ENCODE data around the gene SYTL2. TPM values are rescaled to one million over a fixed set of nuclear protein-coding genes. Genes with fewer than 3 reads are reported as not detected.

SYTL2 gene
- total RNA-seq, 2 donors from 2014 or later, result 10.5 to 12.1 TPM

DNA sequence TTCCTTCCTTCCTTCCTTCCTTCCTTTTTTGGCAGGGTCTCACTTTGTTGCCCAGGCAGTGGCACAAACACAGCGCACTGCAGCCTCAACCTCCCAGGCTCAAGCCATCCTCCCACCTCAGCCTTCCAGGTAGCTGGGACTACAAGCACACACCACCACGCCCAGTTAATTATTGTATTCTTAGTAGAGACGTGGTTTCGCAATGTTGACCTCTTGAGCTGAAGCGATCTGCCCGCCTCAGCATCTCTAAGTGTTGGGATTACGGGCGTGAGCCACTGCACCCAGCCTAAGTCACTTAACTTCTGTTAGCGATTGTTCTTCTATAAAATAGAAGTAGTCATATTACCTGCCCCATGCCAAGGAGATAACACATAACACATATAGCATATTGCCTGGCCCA, 2.8 kb upstream of the SYTL2 start:
- Mint-ChIP-seq H3K4me3 (no peak overlapping the region), H3K9me3 (no peaks in the 10 kb centered on the region), H3K4me1 (peaks cover 13% of the 10 kb centered on the region), H3K27me3 (no peaks in the 10 kb centered on the region), H3K27ac (no peak overlapping the region), H3K36me3 (ENCODE audit: low read depth) (no peaks in the 10 kb centered on the region)
- no peak for ATAC-seq (replicated peaks)

DNA sequence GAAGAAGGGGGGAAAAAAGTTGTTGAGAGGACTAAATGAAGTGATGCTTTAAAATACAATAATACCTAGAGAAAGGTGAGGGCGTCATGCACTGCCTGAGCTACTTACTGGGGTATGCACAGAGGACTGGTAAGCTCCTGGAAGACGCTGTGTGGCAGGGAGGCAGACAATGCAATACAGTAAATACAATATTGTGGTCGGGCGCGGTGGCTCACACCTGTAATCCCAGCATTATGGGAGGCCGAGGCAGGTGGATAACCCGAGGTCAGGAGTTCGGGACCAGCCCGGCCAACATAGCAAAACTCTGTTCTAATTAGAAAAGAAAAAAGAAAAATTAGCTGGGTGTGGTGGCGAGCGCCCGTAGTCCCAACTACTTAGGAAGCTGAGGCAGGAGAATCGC, 683 bp upstream of the SYTL2 start:
- no peaks in the 10 kb centered on the region for H3K9me3 Mint-ChIP-seq
- H3K27ac Mint-ChIP-seq, result no peak overlapping the region
- peaks cover 13% of the 10 kb centered on the region for H3K4me1 Mint-ChIP-seq
- no peaks in the 10 kb centered on the region for H3K27me3 Mint-ChIP-seq
- peak overlapping the region; percentile 87 for H3K4me3 Mint-ChIP-seq
- no peak for ATAC-seq (replicated peaks)
- no peaks in the 10 kb centered on the region for H3K36me3 Mint-ChIP-seq (ENCODE audit: low read depth)

DNA sequence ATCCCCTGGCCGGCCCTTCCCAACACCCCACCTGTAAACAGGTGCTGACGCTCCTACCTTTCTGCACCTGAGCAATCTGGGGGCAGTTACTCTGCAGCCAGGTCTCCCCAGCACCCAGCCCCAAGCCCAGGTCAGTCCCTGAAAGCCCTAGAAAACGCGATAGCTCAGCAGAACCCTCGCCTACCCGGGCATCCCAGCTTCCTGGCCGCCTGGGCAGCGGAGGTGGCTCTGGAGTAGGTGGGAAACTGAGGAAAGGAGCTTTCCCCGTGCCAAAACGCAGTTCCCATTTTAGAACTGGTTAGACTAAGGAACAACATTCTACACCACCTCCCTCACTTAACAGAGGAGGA, 445 bp downstream of the SYTL2 start:
- Mint-ChIP-seq H3K4me1 (peaks cover 13% of the 10 kb centered on the region), H3K27ac (peak overlapping the region; percentile 15), H3K9me3 (no peaks in the 10 kb centered on the region), H3K36me3 (ENCODE audit: low read depth) (no peaks in the 10 kb centered on the region), H3K27me3 (no peaks in the 10 kb centered on the region), H3K4me3 (peak overlapping the region; percentile 87)
- peak; percentile 9 for ATAC-seq (replicated peaks)

DNA sequence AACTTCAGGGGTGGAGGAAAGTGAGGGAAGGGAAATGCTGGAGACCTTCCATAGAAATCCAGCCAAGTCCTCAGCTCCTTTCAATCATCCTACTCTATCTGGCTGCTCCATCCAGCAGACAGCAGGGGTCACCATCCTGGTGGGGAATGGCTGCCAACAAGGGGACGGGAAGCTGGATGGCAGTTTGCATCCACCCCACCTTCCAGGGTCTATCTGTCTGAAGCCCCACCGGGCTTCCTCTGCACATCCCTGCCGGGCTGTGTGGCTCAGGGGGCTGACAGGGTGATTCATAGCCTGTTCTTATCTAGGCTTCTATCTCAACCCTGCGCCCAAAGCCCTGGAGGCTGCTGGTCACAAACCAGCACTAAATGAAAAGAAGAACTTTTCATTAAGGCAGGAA, 1.1 kb downstream of the SYTL2 start:
- peak overlapping the region; percentile 15 for H3K27ac Mint-ChIP-seq
- no peaks in the 10 kb centered on the region for H3K27me3 Mint-ChIP-seq
- ATAC-seq (replicated peaks), result no peak
- H3K4me1 Mint-ChIP-seq, result peaks cover 13% of the 10 kb centered on the region
- H3K36me3 Mint-ChIP-seq (ENCODE audit: low read depth), result no peaks in the 10 kb centered on the region
- peak overlapping the region; percentile 87 for H3K4me3 Mint-ChIP-seq
- no peaks in the 10 kb centered on the region for H3K9me3 Mint-ChIP-seq

DNA sequence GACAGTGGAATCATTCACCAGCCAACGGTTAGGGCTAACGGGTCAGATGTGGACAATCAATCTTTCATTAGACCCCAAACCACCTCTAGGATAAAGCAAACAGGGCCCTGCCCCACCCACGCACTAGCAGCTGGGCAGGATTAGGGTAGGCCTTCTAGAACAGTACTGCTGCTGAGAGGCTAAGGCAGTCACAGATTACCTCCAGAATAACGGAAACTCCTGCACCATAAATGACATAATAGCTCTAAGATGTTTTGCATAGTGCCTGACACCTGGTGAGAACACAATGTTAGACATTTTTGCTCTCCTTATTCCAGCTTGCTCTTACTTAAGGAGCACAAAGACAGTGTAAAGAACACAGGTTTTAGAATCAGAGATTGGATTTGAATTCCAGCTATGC, 1.8 kb downstream of the SYTL2 start:
- Mint-ChIP-seq H3K27ac (no peak overlapping the region), H3K4me3 (peak overlapping the region; percentile 87), H3K36me3 (ENCODE audit: low read depth) (no peaks in the 10 kb centered on the region), H3K4me1 (peaks cover 13% of the 10 kb centered on the region), H3K9me3 (no peaks in the 10 kb centered on the region), H3K27me3 (no peaks in the 10 kb centered on the region)
- no peak for ATAC-seq (replicated peaks)

DNA sequence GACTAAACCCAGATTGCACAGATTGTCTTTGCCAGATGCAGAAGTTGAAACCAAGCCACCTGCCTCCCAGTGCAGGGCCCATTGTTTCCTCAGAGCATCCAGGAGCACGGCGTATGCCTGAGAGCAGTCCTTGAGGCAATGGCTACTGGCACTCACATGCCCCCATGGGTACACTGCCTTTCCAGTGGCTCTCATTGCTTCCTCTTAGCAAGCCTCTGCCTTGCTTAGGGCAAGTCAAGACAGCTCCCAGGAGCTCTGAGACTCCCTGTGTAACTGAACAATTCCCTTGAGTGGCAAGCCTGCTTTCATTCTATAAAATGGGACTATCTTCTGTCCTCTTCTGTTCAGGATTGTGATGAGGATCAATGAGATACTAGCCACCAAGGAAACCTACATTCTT, 4.1 kb downstream of the SYTL2 start:
- no peaks in the 10 kb centered on the region for H3K9me3 Mint-ChIP-seq
- no peak overlapping the region for H3K4me3 Mint-ChIP-seq
- no peaks in the 10 kb centered on the region for H3K27me3 Mint-ChIP-seq
- ATAC-seq (replicated peaks), result no peak
- H3K36me3 Mint-ChIP-seq (ENCODE audit: low read depth), result no peaks in the 10 kb centered on the region
- no peak overlapping the region for H3K27ac Mint-ChIP-seq
- H3K4me1 Mint-ChIP-seq, result peaks cover 13% of the 10 kb centered on the region

DNA sequence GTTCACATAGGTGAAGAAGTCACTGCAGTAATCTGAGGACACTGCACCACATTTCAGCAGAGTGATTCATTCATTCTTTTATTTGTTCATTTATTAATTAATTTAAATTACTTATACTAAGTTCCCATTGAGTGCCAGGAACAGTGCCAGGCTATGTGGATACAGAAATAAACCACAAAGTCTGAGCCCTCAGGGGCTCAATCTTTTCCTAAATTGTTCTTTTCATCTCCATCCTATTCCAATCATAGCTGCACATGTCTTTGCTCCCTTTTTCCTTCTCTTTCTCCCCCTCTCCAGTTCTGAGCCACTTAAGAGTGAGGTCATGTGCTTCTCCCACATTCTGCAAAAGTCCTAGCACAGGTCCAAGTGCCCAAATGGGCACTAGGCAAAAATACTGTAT, 4.9 kb downstream of the SYTL2 start:
- no peaks in the 10 kb centered on the region for H3K9me3 Mint-ChIP-seq
- no peaks in the 10 kb centered on the region for H3K27me3 Mint-ChIP-seq
- no peaks in the 10 kb centered on the region for H3K36me3 Mint-ChIP-seq (ENCODE audit: low read depth)
- H3K4me3 Mint-ChIP-seq, result no peak overlapping the region
- ATAC-seq (replicated peaks), result no peak
- H3K27ac Mint-ChIP-seq, result no peak overlapping the region
- peaks cover 7% of the 10 kb centered on the region for H3K4me1 Mint-ChIP-seq

DNA sequence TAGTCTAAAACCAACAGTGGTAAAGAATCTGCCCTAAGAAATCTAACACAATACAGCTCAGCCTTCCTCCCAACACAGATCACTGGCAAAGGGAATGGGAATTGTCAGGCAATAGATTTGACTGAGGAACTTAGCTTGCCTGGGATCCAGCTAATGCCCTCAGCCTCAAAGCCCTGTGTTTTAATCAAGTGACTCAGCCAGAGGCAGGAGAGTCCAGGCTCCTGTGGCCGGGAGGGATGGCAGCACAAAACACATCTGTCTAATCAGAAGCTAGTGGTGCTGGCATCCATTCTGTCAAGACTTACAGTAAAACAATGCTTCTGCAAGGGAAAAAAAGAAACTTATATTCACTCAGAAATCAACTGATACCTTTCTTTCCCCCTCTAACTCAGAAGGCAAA, 5.6 kb downstream of the SYTL2 start:
- no peaks in the 10 kb centered on the region for H3K36me3 Mint-ChIP-seq (ENCODE audit: low read depth)
- no peak overlapping the region for H3K27ac Mint-ChIP-seq
- H3K27me3 Mint-ChIP-seq, result no peaks in the 10 kb centered on the region
- no peaks in the 10 kb centered on the region for H3K9me3 Mint-ChIP-seq
- H3K4me1 Mint-ChIP-seq, result peaks cover 7% of the 10 kb centered on the region
- ATAC-seq (replicated peaks), result no peak
- no peak overlapping the region for H3K4me3 Mint-ChIP-seq

DNA sequence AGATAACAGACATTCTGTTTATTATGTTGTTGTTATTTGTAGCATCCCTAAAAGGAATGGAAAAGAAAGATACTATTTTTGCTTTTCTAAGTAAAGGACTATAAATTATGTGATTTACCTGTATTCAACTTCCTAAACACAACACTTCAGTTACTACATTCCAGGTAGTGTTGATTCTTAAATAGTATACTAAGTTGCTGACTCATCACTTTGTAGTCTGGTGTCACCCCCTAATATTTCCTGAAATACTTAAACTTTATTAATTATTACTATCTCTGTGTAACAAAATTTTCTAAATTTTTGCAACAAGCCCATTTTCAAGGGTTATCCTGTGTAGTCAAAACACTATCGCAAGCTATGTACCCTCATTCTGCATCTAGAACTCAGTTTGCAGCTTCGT, 7.0 kb downstream of the SYTL2 start:
- Mint-ChIP-seq H3K36me3 (ENCODE audit: low read depth) (no peaks in the 10 kb centered on the region), H3K4me3 (no peak overlapping the region), H3K27me3 (no peaks in the 10 kb centered on the region), H3K9me3 (no peaks in the 10 kb centered on the region), H3K4me1 (peaks cover 7% of the 10 kb centered on the region), H3K27ac (no peak overlapping the region)
- no peak for ATAC-seq (replicated peaks)

DNA sequence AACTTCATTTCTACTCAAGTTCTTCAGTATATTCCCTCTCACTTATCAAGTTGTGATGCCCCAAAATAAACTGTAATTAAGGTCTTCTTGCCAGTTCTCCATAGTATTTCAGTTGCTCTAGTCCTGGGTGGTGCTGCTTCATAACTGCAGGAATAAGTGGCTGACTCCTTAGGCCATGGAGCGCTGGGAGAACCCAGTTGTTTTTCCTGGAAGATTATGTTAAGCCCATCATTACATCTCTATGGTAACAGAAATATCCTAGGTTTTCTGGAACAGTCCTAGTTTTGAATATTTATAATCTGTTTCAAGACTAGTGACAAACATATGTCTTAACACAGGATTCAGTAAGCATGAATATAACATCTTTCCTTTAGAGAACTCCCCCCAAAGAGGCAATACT, 7.6 kb downstream of the SYTL2 start:
- H3K27me3 Mint-ChIP-seq, result no peaks in the 10 kb centered on the region
- H3K9me3 Mint-ChIP-seq, result no peaks in the 10 kb centered on the region
- peaks cover 7% of the 10 kb centered on the region for H3K4me1 Mint-ChIP-seq
- ATAC-seq (replicated peaks), result no peak
- H3K4me3 Mint-ChIP-seq, result no peak overlapping the region
- H3K36me3 Mint-ChIP-seq (ENCODE audit: low read depth), result no peaks in the 10 kb centered on the region
- no peak overlapping the region for H3K27ac Mint-ChIP-seq

DNA sequence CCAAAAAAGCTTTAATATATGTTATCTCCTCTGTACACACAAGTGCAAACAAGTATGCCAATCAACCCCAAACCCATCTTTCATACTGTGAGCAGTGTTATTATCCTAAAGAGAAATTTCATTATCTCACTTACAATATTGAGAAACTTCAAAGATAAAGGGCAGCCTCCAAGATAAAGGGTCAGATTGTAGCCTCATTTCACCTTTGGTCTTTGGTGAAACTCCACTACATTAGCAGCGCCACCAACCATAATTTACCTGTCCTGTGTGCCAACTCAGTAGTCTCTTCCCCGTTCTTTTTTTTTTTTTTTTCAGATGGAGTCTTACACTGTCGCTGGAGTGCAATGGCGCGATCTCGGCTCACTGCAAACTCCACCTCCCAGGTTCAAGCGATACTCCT, 9.4 kb downstream of the SYTL2 start:
- Mint-ChIP-seq H3K27ac (no peak overlapping the region), H3K9me3 (no peaks in the 10 kb centered on the region), H3K36me3 (ENCODE audit: low read depth) (no peaks in the 10 kb centered on the region), H3K4me1 (peaks cover 7% of the 10 kb centered on the region), H3K4me3 (no peak overlapping the region), H3K27me3 (no peaks in the 10 kb centered on the region)
- ATAC-seq (replicated peaks), result no peak

DNA sequence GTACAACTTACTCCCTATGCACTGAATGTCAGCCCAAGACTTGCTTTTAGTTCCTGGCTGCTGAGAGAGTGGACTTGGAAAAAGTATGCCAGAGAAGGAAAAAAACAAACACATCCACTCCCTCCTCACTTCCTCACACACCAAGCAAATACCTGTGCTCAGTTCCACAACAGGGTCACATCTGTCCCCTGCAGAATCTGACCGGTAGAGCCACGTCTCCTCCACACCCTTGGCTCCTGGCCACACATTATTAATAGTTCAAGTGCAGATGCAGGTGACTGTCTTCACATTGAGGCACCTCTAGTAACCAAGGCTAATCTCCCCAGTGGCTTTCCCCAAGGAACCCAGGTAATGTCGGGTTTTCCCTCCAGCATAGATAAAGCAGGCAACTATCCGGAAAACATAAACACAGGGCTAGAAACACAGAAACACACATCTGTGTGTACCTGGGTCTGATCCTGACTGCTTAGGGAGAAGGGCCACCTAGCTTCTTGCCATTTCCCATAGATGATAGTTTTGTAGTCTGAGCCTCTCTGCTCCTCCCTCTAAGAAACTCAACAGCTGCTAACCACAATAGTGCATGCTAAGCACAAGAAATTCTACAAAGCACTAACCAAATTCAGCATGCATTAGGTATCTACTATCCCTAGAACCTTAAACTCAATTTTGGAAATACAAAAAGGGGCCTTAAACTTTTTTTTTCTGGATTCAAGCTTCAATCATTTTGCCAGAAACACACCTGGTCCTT, 10.2 kb downstream of the SYTL2 start:
- no peak for ATAC-seq (replicated peaks)
- Mint-ChIP-seq H3K4me1 (peaks cover 7% of the 10 kb centered on the region), H3K9me3 (no peaks in the 10 kb centered on the region), H3K27ac (no peak overlapping the region), H3K36me3 (ENCODE audit: low read depth) (no peaks in the 10 kb centered on the region), H3K4me3 (no peak overlapping the region), H3K27me3 (no peaks in the 10 kb centered on the region)

DNA sequence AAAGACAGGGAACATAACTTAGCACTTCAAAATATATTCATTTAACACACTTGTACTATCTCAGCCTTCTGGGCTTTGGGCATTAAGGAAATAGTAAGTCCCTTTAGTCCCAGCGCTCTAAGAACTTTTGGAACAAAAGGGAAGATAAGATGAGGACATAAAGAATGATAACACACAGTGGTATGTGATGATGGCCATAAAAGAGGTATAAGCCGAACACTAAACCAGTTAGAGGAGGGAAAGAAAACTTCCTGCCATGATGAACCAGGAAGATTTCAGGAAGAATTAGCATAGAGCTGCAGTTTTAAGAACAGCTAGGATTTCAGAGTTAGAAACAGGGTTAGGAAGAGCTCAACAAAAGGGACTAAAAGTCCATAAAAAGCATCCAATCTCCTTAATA, 11.8 kb downstream of the SYTL2 start:
- no peaks in the 10 kb centered on the region for H3K27me3 Mint-ChIP-seq
- H3K9me3 Mint-ChIP-seq, result no peaks in the 10 kb centered on the region
- no peak for ATAC-seq (replicated peaks)
- no peak overlapping the region for H3K4me3 Mint-ChIP-seq
- no peaks in the 10 kb centered on the region for H3K36me3 Mint-ChIP-seq (ENCODE audit: low read depth)
- H3K4me1 Mint-ChIP-seq, result peaks cover 7% of the 10 kb centered on the region
- no peak overlapping the region for H3K27ac Mint-ChIP-seq

DNA sequence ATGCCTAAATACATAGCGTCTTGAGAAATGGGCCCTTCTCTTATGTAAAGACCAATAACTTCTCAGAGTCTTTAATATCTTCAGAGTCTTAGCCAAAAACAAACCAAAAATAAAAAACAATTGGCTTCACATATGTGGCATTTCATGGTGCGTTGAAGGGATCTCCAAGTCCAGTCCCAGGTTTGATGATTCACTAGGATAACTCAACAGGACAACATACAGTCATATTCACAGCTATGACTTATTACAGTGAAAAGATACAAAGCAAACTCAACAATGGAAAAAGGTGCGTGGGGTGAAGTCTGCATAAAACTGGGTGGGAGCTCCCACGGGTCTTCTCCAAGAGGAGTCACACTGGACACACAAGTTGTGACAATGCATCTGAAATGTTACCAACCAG, 12.6 kb downstream of the SYTL2 start:
- Mint-ChIP-seq H3K4me1 (peaks cover 7% of the 10 kb centered on the region), H3K36me3 (ENCODE audit: low read depth) (no peaks in the 10 kb centered on the region), H3K9me3 (no peaks in the 10 kb centered on the region), H3K27me3 (no peaks in the 10 kb centered on the region), H3K4me3 (no peak overlapping the region), H3K27ac (no peak overlapping the region)
- no peak for ATAC-seq (replicated peaks)

DNA sequence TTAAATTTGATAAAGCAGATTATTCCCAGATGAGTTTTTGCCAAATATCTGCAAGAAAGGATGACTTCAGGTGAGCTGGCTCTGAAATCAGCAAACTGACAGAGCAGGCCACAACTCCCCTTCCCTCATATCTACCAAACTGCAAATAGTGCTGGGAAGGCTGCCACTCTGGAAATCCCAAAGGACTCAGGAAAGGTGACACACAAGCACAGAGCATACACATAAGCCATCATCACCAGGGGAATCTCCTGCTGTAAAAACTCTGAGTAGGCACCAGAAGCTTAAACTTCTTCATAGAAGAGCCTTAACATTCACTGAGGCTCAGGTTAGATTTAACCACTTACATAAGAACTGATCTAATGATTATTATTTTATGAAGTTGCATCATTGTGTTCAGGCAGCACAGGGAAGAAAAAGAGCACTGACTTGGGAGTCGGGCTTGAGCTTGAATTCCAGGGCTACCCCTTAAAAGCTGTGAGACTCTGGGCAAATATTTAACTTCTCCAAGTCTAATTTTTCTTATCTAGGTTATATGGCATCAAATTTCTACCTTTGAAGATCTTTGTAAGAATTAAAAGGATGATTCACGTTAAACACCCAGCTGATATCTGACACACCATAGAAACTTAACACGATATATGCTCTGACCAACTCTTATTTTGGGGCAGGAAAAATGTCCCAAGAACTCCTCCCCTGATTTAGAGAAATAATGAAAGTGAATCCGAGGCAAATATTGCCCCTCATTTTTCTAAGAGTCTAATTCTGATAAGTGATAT, 15.0 kb downstream of the SYTL2 start:
- Mint-ChIP-seq H3K36me3 (ENCODE audit: low read depth) (no peaks in the 10 kb centered on the region), H3K4me3 (no peak overlapping the region), H3K4me1 (peaks cover 7% of the 10 kb centered on the region), H3K9me3 (no peaks in the 10 kb centered on the region), H3K27me3 (no peaks in the 10 kb centered on the region), H3K27ac (no peak overlapping the region)
- ATAC-seq (replicated peaks), result no peak

All from activated T-helper 17 cell treated with anti-CD3 and anti-CD28 coated beads, Interleukin-2, amount 50 U/mL, for 72 hours (primary cell).